GM10847 (cell line): ENCODE data around the gene KL.

Source experiments
- POLR2A ChIP-seq: IDR thresholded peaks from 2 replicates; pipeline ENCODE4 v1.6.1; 2011; ENCODE audit not compliant: insufficient read length; ENCODE audit errors: extremely low read depth

KL gene

GRCh38 chr13:33079960-33080359, 63.7 kb downstream of the KL start:
- no peak for TF ChIP-seq POLR2A

GRCh38 chr13:33080972-33081590, 64.9 kb downstream of the KL start:
- no peak for TF ChIP-seq POLR2A

GRCh38 chr13:33081666-33082065, 65.4 kb downstream of the KL start:
- TF ChIP-seq POLR2A, result no peak

- TF ChIP-seq POLR2A, result no peak
Measured at GRCh38 chr13:33083054-33083453, 66.8 kb downstream of the KL start.

- no peak for TF ChIP-seq POLR2A
Measured at GRCh38 chr13:33087091-33087490, 70.9 kb downstream of the KL start.

GRCh38 chr13:33087790-33088189, 71.6 kb downstream of the KL start:
- no peak for TF ChIP-seq POLR2A

- no peak for TF ChIP-seq POLR2A
Measured at GRCh38 chr13:33089311-33089710, 73.1 kb downstream of the KL start.

GRCh38 chr13:33090755-33091414, 74.7 kb downstream of the KL start:
- TF ChIP-seq POLR2A, result no peak

GRCh38 chr13:33091415-33091774, 75.2 kb downstream of the KL start:
- TF ChIP-seq POLR2A, result no peak

DNA sequence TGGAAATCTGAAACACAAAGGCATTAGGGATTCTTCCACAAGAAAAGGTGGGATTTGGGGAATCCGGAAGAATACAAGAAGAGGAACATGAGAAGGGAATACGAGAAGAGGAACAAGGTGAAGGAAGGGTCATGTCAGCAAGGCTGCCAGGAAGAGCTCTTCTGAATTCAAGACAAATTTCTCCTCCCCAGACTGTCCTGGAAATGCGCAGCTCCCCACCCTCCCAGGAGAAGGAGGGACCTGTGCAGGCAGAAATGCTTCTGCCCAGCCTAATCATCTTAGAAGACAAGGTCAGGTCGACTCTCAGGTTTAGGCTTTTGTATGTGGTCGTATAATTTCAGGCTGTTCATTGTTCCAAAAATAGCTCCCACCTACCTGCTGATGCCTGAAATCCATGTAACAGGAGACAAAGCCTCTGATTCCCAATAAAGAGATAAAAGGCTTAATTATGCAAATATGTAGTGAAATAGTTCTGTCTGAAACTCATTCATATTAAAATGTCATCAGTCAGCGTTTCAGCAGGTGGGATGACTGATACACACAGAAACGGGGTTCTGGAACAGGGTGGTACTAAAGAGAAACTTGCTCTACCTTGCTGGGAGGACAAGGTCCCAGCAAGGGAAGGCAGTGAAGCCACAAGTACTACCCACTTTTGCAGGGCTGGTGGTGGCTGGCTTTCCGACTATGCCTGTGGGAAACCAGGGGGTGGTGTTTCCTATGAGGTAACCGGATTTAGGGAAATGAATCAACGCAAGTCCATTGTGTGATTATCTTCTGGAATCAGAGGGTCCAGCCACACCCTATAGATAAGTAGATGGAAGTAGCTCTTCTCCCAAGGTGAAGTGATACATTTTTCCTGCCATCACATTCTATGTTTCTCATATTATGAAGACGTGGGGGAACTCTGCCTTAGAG, 76.1 kb downstream of the KL start:
- TF ChIP-seq POLR2A, result no peak

DNA sequence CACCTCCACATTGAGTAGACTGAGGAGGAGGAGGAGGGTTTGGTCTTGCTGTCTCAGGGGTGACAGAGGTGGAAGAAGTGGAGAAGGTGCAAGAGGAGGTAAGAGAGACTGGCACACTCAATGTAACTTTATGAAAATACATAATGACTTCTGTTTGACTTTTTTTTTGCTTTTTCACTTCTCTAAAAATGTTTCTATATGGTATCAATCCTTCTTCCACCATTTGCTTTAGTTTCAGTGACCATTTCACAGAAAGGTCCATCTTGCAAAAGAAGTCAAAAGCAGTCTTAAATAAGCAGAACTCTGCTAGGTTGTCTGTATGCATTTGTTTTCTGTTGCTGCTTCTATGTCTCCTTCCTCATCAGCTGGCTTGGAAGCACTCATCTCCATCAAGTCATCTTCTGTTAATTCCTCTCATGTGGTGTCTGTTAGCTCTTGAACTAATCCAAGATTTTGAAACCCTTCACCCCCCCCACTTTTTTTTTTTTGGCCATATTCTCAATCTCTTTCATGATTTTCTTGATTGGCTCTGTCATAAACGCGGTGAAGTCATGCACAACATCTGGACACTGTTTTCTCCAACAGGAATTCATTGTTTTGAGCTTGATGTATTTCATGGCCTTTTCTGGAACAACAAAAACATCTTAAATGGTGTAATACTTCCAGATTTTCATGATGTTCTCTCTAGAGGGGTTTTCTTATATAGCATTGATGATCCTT, 80.8 kb downstream of the KL start:
- no peak for TF ChIP-seq POLR2A

DNA sequence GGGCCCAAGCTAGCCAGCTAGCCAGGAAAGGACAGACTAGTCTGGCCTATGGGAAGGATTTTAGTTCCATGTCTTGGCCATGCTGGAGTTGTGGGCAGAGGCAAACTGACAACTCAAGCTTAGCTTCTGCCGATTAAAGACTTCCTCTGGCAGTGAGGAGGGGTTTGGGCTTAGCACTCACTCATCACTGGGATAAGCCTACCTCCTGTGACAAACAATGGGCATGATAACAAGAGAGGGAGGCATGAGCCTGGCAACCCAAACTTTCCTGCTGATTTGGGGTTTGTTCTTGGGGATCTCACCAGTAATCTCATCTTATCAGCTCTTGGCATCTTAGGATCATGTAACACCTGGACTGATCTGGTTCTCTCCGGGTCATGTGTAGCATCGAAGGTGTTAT, 83.6 kb downstream of the KL start:
- TF ChIP-seq POLR2A, result no peak

DNA sequence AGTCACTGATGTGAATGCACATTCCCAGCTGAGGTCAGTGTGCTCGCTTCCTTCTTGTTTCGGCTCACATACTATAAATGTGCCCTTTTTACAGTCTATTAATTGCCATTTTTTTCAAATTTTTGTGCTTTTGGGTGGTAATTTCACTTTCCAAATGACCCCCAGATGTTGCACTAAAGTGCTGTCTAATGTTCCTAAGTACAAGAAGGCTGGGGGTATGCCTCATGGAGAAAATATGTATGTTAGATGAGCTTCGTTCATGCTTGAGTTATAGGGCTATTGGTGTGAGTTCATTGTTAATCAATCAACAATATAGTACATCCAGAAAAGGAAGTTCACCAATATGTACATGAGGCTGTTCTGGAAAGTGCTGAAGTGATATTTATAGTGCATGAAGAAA, 84.7 kb downstream of the KL start:
- TF ChIP-seq POLR2A, result no peak

- TF ChIP-seq POLR2A, result no peak
Measured at GRCh38 chr13:33101835-33102234, 85.6 kb downstream of the KL start.

DNA sequence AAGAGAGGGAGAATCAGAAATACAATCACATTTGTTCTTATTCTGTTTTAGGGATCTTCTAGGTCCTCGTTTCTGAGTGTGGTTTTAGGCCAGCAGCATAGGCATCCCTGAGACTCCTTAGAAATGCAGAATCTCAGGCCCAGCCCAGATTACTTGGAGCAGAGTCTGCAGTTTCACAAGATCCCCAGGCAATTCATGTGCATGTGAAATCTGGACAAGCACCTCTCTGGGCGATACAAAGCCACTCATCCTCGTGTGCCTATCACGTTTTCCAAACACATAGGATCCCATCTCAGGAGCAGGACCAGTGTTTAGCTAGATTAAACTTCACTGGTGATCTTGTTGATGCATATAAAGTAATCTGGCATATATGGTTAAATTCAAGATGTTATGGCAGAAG, 87.2 kb downstream of the KL start:
- TF ChIP-seq POLR2A, result no peak
